GM11168 (cell line): ENCODE data around the gene IGSF8.
"Not testable (repeated sequence)": the region's sequence is repeated elsewhere in the genome, so short reads cannot be mapped to it uniquely, and the experiment has no call there.

Experiments
- in situ Hi-C: fragments of 300-500 bp; cut with MboI; formaldehyde crosslinking; loops from one replicate; pipeline ENCODE4 v1.12.0; 2022; ENCODE audit warnings: low sequenced_read_pairs; ENCODE audit not compliant: unreplicated experiment

Gene IGSF8

GRCh38 chr1:160127865-160128523 lies 29.6 kb upstream of the IGSF8 start:
- in situ Hi-C loops = no loop called here

DNA sequence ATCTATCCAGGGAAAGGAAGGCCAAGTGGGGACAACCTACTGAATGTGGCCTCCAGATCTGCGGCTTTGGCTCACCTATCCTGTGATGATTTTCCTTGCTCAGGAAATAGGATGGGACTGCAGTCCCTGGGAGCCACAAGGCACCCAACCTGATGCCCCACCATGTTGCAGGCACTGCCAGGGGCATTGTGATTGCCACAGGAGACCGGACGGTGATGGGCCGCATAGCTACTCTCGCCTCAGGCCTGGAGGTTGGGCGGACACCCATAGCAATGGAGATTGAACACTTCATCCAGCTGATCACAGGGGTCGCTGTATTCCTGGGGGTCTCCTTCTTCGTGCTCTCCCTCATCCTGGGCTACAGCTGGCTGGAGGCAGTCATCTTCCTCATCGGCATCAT lies 29.0 kb upstream of the IGSF8 start:
- in situ Hi-C loops = no loop called here

- in situ Hi-C loops = not testable (repeated sequence)
Observed at GRCh38 chr1:160126342-160126741, 27.9 kb upstream of the IGSF8 start.

DNA sequence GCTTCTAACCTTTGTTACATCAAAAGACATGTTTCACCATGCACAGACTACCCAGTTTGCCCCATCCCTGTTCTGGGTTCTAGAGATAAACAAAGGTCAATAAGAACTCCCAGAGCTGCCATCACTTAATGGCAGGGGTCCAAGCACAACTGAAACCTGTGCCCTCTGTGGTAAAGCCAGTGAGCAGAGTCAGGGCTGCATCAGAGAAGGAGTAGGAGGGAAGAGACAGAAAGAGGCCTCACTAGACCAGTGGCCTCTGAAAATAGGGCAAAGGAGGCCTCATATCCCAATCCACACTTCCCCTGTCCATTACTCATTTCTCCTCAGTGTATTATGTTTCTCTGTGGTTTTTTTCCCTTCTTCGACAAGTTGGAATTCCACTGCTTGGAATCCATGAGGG lies 27.3 kb upstream of the IGSF8 start:
- in situ Hi-C loops = no loop called here

DNA sequence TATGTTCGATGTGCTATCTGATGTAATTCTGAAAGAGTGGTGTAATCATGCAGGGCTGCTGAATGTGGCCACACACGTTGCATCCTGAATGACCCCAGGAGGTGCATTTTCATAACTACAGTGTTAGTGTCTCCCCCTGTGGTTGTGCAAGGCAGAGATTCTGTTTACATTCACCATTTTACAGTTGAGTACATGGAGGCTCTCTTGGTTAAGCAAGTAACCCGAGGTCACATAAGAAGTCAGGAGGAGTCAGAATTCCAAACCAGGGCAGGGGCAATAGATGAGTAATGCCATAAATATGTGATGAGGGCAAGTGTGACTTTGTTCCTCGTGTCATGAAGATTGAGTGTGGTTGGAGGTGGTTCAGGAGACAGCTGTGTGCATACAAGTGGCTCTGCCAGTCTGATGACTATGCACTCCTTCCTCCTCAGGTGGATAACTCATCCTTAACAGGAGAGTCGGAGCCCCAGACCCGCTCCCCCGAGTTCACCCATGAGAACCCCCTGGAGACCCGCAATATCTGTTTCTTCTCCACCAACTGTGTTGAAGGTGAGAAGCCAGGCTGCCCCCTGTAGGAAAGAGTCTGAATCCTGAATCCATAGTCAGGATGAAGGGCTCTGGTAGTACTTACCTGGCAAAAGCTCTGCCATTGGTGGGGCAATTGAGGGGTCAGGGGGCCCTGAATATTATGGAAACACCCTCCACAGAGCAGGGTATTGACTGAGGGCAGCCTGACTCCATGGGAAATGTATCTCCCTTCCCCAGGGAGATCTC lies 26.5 kb upstream of the IGSF8 start:
- in situ Hi-C loops = no loop called here

GRCh38 chr1:160123726-160124125 lies 25.3 kb upstream of the IGSF8 start:
- in situ Hi-C loops = no loop called here

GRCh38 chr1:160122978-160123495 lies 24.6 kb upstream of the IGSF8 start:
- in situ Hi-C loops = no loop called here

GRCh38 chr1:160121388-160121787 lies 23.0 kb upstream of the IGSF8 start:
- in situ Hi-C loops = no loop called here

- in situ Hi-C loops = no loop called here
Observed at GRCh38 chr1:160120797-160121196, 22.4 kb upstream of the IGSF8 start.

DNA sequence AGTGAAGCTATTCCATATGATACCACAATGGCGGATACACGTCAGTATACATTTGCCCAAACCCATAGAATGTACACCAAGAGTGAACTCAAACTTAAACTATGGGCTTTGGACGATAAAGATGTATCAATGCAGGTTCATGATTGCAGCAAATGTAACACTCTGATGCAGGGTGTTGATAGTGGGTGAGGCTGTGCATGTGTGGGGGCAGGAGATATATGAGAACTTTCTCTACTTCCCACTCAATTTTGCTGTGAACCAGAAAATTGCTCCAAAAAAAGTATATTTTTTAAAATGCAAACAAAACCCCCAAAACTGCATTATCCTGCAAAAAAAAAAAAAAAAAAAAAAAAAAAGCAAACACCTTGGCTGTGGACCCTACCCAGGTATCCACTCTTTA lies 20.5 kb upstream of the IGSF8 start:
- in situ Hi-C loops = loop anchor here (10.0 kb wide), 1 partner anchor 136 kb away; no protein-coding TSS in a partner anchor

GRCh38 chr1:160117709-160118183 lies 19.3 kb upstream of the IGSF8 start:
- in situ Hi-C loops = loop anchor here (10.0 kb wide), 1 partner anchor 137 kb away; no protein-coding TSS in a partner anchor

GRCh38 chr1:160117300-160117699 lies 18.9 kb upstream of the IGSF8 start:
- in situ Hi-C loops = loop anchor here (10.0 kb wide), 1 partner anchor 138 kb away; no protein-coding TSS in a partner anchor

DNA sequence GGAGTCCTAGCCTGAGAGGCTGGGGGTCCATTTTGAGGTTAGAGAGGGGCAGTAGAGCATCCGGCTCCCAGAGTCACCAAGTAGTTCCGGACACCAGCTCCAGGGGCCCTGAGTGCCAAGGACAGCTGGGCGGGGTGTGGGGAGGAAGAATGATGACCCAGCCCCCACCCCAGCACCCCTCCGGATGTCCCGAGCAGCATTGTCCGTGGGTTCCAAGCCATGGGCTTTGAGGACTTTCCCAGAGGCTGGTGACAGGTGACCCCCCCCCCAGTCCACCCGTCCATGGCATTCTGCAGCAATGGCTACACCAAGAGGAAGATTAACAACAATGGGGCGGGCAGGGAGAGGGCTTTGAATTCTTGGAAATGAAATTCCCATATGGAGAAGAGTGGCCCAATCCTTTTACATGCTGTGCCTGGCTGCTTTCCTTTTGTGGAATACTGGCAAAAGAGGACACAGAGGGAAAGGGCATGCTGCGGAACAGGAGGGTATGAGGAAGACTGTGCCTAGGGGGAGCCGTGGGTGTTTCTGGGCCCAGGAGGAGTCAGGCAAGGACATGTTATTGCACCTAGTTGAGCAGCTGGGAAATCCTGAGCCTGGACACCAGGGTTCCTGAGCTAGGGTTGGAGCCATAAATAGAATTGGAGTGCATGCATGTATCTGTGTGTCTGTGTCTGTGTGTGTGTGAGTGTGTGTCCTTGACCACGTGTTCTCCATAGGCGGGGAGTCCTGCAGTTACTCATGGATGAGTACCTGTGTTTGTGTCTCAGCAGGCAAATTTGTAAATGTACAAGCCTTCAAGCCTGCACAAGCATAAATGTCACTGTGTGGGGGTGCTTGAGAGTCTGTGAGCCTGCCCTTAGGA lies 18.1 kb upstream of the IGSF8 start:
- in situ Hi-C loops = loop anchor here (10.0 kb wide), 1 partner anchor 138 kb away; no protein-coding TSS in a partner anchor

DNA sequence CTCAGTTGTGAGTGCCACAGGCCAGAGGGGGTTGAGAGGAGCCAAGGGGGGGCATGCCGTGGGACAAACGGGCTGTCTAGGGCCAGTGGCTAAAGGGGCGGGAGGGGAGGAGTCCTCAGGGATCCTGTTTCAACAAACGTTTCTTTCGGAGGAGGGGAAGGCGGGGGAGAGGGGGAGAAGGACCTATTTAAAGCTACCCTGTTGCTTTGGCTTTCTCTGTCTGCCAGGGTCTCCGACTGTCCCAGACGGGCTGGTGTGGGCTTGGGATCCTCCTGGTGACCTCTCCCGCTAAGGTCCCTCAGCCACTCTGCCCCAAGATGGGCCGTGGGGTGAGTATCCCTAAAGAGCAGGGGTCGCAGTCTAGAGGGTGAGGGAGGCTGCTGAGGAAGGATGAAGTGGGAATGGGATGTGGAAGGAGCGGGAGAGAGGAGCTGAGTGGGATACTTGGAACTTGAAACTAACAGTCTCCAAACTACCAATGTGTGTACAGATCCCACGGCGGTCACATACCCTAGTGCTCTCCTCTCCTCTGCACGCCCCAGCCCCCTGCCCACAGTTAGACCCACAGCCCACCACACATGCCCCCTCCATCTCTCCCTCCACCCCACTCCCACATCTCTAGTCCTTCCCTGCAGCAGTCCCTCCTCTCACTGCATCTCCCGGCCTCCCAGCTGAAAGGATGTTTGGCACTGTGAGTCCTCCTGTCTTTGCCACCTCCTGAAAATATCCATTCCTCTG lies 17.3 kb upstream of the IGSF8 start, which contains the start of gene ATP1A2:
Gene ATP1A2 (plus strand): TSS at position 215 of the 738 bp plus-strand sequence. CDS start 103 bp downstream, at position 318.
- in situ Hi-C loops = loop anchor here (10.0 kb wide), 1 partner anchor 139 kb away; no protein-coding TSS in a partner anchor

- in situ Hi-C loops = loop anchor here (10.0 kb wide), 1 partner anchor 141 kb away; no protein-coding TSS in a partner anchor
Observed at GRCh38 chr1:160114085-160114484, 15.7 kb upstream of the IGSF8 start.

DNA sequence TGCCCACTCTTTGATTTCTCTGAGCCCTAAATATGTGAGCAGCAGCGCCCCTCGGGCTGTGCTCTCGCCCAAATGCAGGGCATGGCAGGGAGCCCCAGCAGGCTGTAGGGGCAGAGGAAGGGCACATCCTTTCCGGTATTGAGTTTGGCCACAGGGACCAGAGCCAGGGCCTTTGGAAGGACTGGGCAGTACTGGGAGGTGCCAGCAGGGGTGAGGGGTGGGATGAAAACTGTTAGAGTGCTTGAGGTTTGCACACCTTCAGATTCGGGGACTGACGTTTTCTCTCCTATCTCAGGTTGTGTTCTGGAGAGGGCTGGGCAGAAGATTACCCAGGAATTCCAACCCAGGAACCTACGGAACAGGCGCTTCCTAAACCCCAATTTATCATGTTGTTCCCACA lies 15.0 kb upstream of the IGSF8 start:
- in situ Hi-C loops = loop anchor here (10.0 kb wide), 1 partner anchor 141 kb away; no protein-coding TSS in a partner anchor

DNA sequence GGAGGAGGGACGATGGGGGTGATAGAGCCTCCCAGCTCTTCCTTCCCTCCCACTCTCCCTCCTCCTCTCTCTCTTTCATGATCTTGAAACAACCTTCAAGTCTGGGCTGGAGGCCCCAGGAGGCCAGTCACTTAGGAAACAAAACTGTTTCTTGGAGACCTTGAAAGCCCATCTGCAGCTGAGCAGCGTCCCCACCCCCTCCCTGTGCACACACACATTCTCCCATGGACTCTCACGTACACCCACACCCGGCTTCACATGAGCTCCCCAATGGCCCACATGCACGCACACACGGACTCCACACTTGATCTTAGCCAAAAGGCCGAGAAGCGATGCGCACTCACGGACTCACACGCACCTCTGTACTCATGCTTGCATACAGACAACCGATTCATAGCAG lies 13.9 kb upstream of the IGSF8 start:
- in situ Hi-C loops = loop anchor here (10.0 kb wide), 1 partner anchor 142 kb away; no protein-coding TSS in a partner anchor

GRCh38 chr1:160111462-160111861 lies 13.0 kb upstream of the IGSF8 start:
- in situ Hi-C loops = loop anchor here (10.0 kb wide), 1 partner anchor 143 kb away; no protein-coding TSS in a partner anchor

DNA sequence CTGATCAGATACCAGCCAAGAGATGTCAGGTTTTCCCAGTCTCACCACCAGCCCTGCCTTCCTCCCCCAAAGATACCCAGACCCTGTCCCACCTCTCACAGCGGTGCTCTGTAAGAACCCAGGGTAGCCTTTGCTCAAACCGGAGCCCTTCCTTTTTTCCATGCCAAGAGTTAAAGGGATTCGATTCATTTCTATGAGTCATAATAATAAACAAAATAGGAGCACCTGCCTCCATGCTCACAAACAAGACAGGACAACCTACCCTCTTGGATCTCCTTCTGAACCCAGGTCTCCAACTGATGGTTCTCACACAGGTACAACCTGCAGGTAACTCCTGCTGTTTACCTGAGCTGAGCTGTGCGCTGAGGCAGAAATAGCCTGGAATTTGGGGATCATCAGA lies 11.3 kb upstream of the IGSF8 start:
- in situ Hi-C loops = loop anchor here (5.0 to 10.0 kb wide), 2 partner anchors 63 to 145 kb away; no protein-coding TSS in a partner anchor
